ENCODE measurements around the gene THUMPD2. TPM values are rescaled to one million over a fixed set of nuclear protein-coding genes. Genes with fewer than 3 reads are reported as not detected.
"Not testable (repeated sequence)": the region's sequence is repeated elsewhere in the genome, so short reads cannot be mapped to it uniquely, and the experiment has no call there.

Gene THUMPD2
- total RNA-seq = 10 to 100 TPM; 16.7 to 24.7 TPM

GRCh38 chr2:39778775-39779340 is at the start of gene THUMPD2:
TSS of gene THUMPD2 (minus strand) at chr2:39779258. CDS start at chr2:39779239, 19 bp downstream.
- no peaks in the 10 kb centered on the region for H3K9me3 Mint-ChIP-seq
- peak within 1 kb of the TSS; percentile 100 for H3K4me3 Mint-ChIP-seq
- H3K27me3 Mint-ChIP-seq = no peaks in the 10 kb centered on the region
- H3K36me3 Mint-ChIP-seq (ENCODE audit: low read depth) = peaks cover 40% of the 10 kb centered on the region
- H3K27ac Mint-ChIP-seq = peak within 1 kb of the TSS; percentile 98
- peaks cover 43% of the 10 kb centered on the region for H3K4me1 Mint-ChIP-seq
- ATAC-seq (replicated peaks) = peak; percentile 77

- Mint-ChIP-seq H3K4me1 (no peaks in the 10 kb centered on the region), H3K27ac (no peak overlapping the region), H3K9me3 (no peaks in the 10 kb centered on the region), H3K36me3 (ENCODE audit: low read depth) (no peaks in the 10 kb centered on the region), H3K4me3 (no peak overlapping the region), H3K27me3 (peaks cover 9% of the 10 kb centered on the region)
- ATAC-seq (replicated peaks) = no peak
These were observed 42.8 kb upstream of the THUMPD2 start for GRCh38 chr2:39821871-39822270.

- Mint-ChIP-seq H3K4me1 (no peaks in the 10 kb centered on the region), H3K9me3 (peaks cover 8% of the 10 kb centered on the region), H3K36me3 (ENCODE audit: low read depth) (no peaks in the 10 kb centered on the region), H3K27ac (no peak overlapping the region), H3K27me3 (peaks cover 32% of the 10 kb centered on the region), H3K4me3 (no peak overlapping the region)
- no peak for ATAC-seq (replicated peaks)
These were observed 37.8 kb upstream of the THUMPD2 start for GRCh38 chr2:39816845-39817244.

- Mint-ChIP-seq H3K4me1 (no peaks in the 10 kb centered on the region), H3K36me3 (ENCODE audit: low read depth) (no peaks in the 10 kb centered on the region), H3K27me3 (peaks cover 32% of the 10 kb centered on the region), H3K9me3 (peaks cover 8% of the 10 kb centered on the region), H3K4me3 (no peak overlapping the region), H3K27ac (no peak overlapping the region)
- no peak for ATAC-seq (replicated peaks)
These were observed 37.4 kb upstream of the THUMPD2 start for GRCh38 chr2:39816428-39816827.

- peaks cover 4% of the 10 kb centered on the region for H3K9me3 Mint-ChIP-seq
- no peaks in the 10 kb centered on the region for H3K36me3 Mint-ChIP-seq (ENCODE audit: low read depth)
- H3K4me3 Mint-ChIP-seq = no peak overlapping the region
- H3K4me1 Mint-ChIP-seq = no peaks in the 10 kb centered on the region
- no peak for ATAC-seq (replicated peaks)
- H3K27me3 Mint-ChIP-seq = peaks cover 3% of the 10 kb centered on the region
- H3K27ac Mint-ChIP-seq = no peak overlapping the region
These were observed 27.0 kb upstream of the THUMPD2 start for GRCh38 chr2:39805936-39806608.

- Mint-ChIP-seq H3K27me3 (no peaks in the 10 kb centered on the region), H3K36me3 (ENCODE audit: low read depth) (no peaks in the 10 kb centered on the region), H3K9me3 (peaks cover 4% of the 10 kb centered on the region), H3K4me3 (no peak overlapping the region), H3K27ac (no peak overlapping the region), H3K4me1 (no peaks in the 10 kb centered on the region)
- ATAC-seq (replicated peaks) = no peak
These were observed 24.8 kb upstream of the THUMPD2 start for GRCh38 chr2:39803839-39804238.

- Mint-ChIP-seq H3K9me3 (peaks cover 4% of the 10 kb centered on the region), H3K27ac (no peak overlapping the region), H3K4me3 (no peak overlapping the region), H3K4me1 (no peaks in the 10 kb centered on the region), H3K36me3 (ENCODE audit: low read depth) (no peaks in the 10 kb centered on the region), H3K27me3 (no peaks in the 10 kb centered on the region)
- ATAC-seq (replicated peaks) = no peak
These were observed 21.7 kb upstream of the THUMPD2 start for GRCh38 chr2:39800752-39801151.

- no peak overlapping the region for H3K4me3 Mint-ChIP-seq
- peaks cover 3% of the 10 kb centered on the region for H3K9me3 Mint-ChIP-seq
- no peak overlapping the region for H3K27ac Mint-ChIP-seq
- H3K36me3 Mint-ChIP-seq (ENCODE audit: low read depth) = no peaks in the 10 kb centered on the region
- H3K27me3 Mint-ChIP-seq = no peaks in the 10 kb centered on the region
- no peaks in the 10 kb centered on the region for H3K4me1 Mint-ChIP-seq
- ATAC-seq (replicated peaks) = no peak
These were observed 17.1 kb upstream of the THUMPD2 start for GRCh38 chr2:39796134-39796533.

GRCh38 chr2:39790216-39790818 is 11.3 kb upstream of the THUMPD2 start:
- ATAC-seq (replicated peaks); H3K9me3 Mint-ChIP-seq; H3K4me3 Mint-ChIP-seq; H3K4me1 Mint-ChIP-seq; H3K27ac Mint-ChIP-seq; H3K36me3 Mint-ChIP-seq (ENCODE audit: low read depth): not testable (repeated sequence)
- peaks cover 13% of the 10 kb centered on the region for H3K27me3 Mint-ChIP-seq

GRCh38 chr2:39787950-39788349 is 8.9 kb upstream of the THUMPD2 start:
- H3K27ac Mint-ChIP-seq = no peak overlapping the region
- no peak for ATAC-seq (replicated peaks)
- peaks cover 6% of the 10 kb centered on the region for H3K9me3 Mint-ChIP-seq
- peaks cover 8% of the 10 kb centered on the region for H3K4me1 Mint-ChIP-seq
- peaks cover 13% of the 10 kb centered on the region for H3K27me3 Mint-ChIP-seq
- no peak overlapping the region for H3K4me3 Mint-ChIP-seq
- no peaks in the 10 kb centered on the region for H3K36me3 Mint-ChIP-seq (ENCODE audit: low read depth)

- Mint-ChIP-seq H3K36me3 (ENCODE audit: low read depth) (no peaks in the 10 kb centered on the region), H3K4me1 (peaks cover 13% of the 10 kb centered on the region), H3K27me3 (peaks cover 13% of the 10 kb centered on the region), H3K4me3 (no peak overlapping the region), H3K27ac (no peak overlapping the region), H3K9me3 (peaks cover 6% of the 10 kb centered on the region)
- no peak for ATAC-seq (replicated peaks)
These were observed 7.9 kb upstream of the THUMPD2 start for GRCh38 chr2:39786761-39787522.

- Mint-ChIP-seq H3K9me3 (no peaks in the 10 kb centered on the region), H3K27me3 (peaks cover 13% of the 10 kb centered on the region), H3K36me3 (ENCODE audit: low read depth) (peaks cover 12% of the 10 kb centered on the region), H3K27ac (peak overlapping the region; percentile 4), H3K4me1 (peaks cover 33% of the 10 kb centered on the region), H3K4me3 (peak overlapping the region; percentile 25)
- ATAC-seq (replicated peaks) = peak; percentile 38
These were observed 3.5 kb upstream of the THUMPD2 start for GRCh38 chr2:39782591-39782990.

GRCh38 chr2:39781697-39782096 is 2.6 kb upstream of the THUMPD2 start:
- H3K4me3 Mint-ChIP-seq = peak overlapping the region; percentile 100
- peaks cover 10% of the 10 kb centered on the region for H3K27me3 Mint-ChIP-seq
- peaks cover 38% of the 10 kb centered on the region for H3K4me1 Mint-ChIP-seq
- peaks cover 21% of the 10 kb centered on the region for H3K36me3 Mint-ChIP-seq (ENCODE audit: low read depth)
- no peaks in the 10 kb centered on the region for H3K9me3 Mint-ChIP-seq
- no peak overlapping the region for H3K27ac Mint-ChIP-seq
- ATAC-seq (replicated peaks) = no peak

- H3K27me3 Mint-ChIP-seq = peaks cover 7% of the 10 kb centered on the region
- no peak overlapping the region for H3K27ac Mint-ChIP-seq
- H3K9me3 Mint-ChIP-seq = no peaks in the 10 kb centered on the region
- ATAC-seq (replicated peaks) = no peak
- peak overlapping the region; percentile 100 for H3K4me3 Mint-ChIP-seq
- H3K4me1 Mint-ChIP-seq = peaks cover 41% of the 10 kb centered on the region
- H3K36me3 Mint-ChIP-seq (ENCODE audit: low read depth) = peaks cover 27% of the 10 kb centered on the region
These were observed 2.0 kb upstream of the THUMPD2 start for GRCh38 chr2:39780825-39781600.
